Activated T-cell treated with anti-CD3 and anti-CD28 coated beads for 24 hours (primary cell): ENCODE data around the gene CCDC6.
"Not testable (repeated sequence)": the region's sequence is repeated elsewhere in the genome, so short reads cannot be mapped to it uniquely, and the experiment has no call there.

Experiments used
- DNase-seq: peaks from one replicate; pipeline ENCODE4 v3.0.0-alpha.2; 2020; ENCODE audit warnings: low read depth

CCDC6 gene

GRCh38 chr10:59906417-59907202, at the start of gene CCDC6:
Gene CCDC6 (minus strand): TSS chr10:59906556. CDS start chr10:59906424, 132 bp downstream.
- DNase-seq = peak; percentile 91

- no peak for DNase-seq
Measured at GRCh38 chr10:59954296-59954695, 47.9 kb upstream of the CCDC6 start.

GRCh38 chr10:59953711-59954110, 47.4 kb upstream of the CCDC6 start:
- not testable (repeated sequence) for DNase-seq

GRCh38 chr10:59950105-59950504, 43.7 kb upstream of the CCDC6 start:
- DNase-seq = no peak

- DNase-seq = no peak
Measured at GRCh38 chr10:59949608-59950007, 43.3 kb upstream of the CCDC6 start.

GRCh38 chr10:59945991-59946390, 39.6 kb upstream of the CCDC6 start:
- DNase-seq = no peak

- DNase-seq = no peak
Measured at GRCh38 chr10:59945590-59945989, 39.2 kb upstream of the CCDC6 start.

GRCh38 chr10:59944339-59944935, 38.1 kb upstream of the CCDC6 start:
- no peak for DNase-seq

GRCh38 chr10:59942556-59942955, 36.2 kb upstream of the CCDC6 start:
- DNase-seq = no peak

GRCh38 chr10:59937720-59938119, 31.4 kb upstream of the CCDC6 start:
- no peak for DNase-seq

- no peak for DNase-seq
Measured at GRCh38 chr10:59934701-59935100, 28.3 kb upstream of the CCDC6 start.

GRCh38 chr10:59930788-59931521, 24.6 kb upstream of the CCDC6 start:
- DNase-seq = not testable (repeated sequence)

GRCh38 chr10:59926086-59926485, 19.7 kb upstream of the CCDC6 start:
- DNase-seq = no peak

- DNase-seq = no peak
Measured at GRCh38 chr10:59922907-59923306, 16.6 kb upstream of the CCDC6 start.

GRCh38 chr10:59917922-59918321, 11.6 kb upstream of the CCDC6 start:
- no peak for DNase-seq

GRCh38 chr10:59913547-59914237, 7.3 kb upstream of the CCDC6 start:
- DNase-seq = no peak

GRCh38 chr10:59910867-59911266, 4.5 kb upstream of the CCDC6 start:
- DNase-seq = no peak

GRCh38 chr10:59909815-59910214, 3.5 kb upstream of the CCDC6 start:
- DNase-seq = no peak

- no peak for DNase-seq
Measured at GRCh38 chr10:59908808-59909143, 2.4 kb upstream of the CCDC6 start.

GRCh38 chr10:59907918-59908807, 1.8 kb upstream of the CCDC6 start:
- DNase-seq = peak; percentile 46

GRCh38 chr10:59907537-59907917, 1.2 kb upstream of the CCDC6 start:
- DNase-seq = no peak
